Chondrocyte (in vitro differentiated cells): ENCODE results near the gene RABGAP1L. TPM values are rescaled to one million over a fixed set of nuclear protein-coding genes. Genes with fewer than 3 reads are reported as not detected.
A peak's percentile ranks its signal among the peaks of the same experiment; 100 is the strongest.

Experiments used
- DNase-seq: peaks from one replicate; pipeline ENCODE4 v3.0.0; 2021; ENCODE audit warnings: mixed read lengths, low spot score
- H3K27ac Mint-ChIP-seq: one replicate; pipeline ENCODE4 v1.8.0; 2021; ENCODE audit warnings: mild to moderate bottlenecking, moderate library complexity, mixed read lengths; ENCODE audit not compliant: unreplicated experiment
- H3K27me3 Mint-ChIP-seq: 2 replicates; pipeline ENCODE4 v1.8.0; 2021; ENCODE audit warnings: low read depth, mixed read lengths
- H3K36me3 Mint-ChIP-seq: 2 replicates; pipeline ENCODE4 v1.8.0; 2021; ENCODE audit warnings: low read depth, mixed read lengths
- H3K4me1 Mint-ChIP-seq: 2 replicates; pipeline ENCODE4 v1.8.0; 2021; ENCODE audit warnings: low read depth, mild to moderate bottlenecking, mixed read lengths
- H3K4me3 Mint-ChIP-seq: one replicate; pipeline ENCODE4 v1.8.0; 2021; ENCODE audit warnings: mild to moderate bottlenecking, moderate library complexity, mixed read lengths; ENCODE audit not compliant: unreplicated experiment
- H3K9me3 Mint-ChIP-seq: 2 replicates; pipeline ENCODE4 v1.8.0; 2021; ENCODE audit warnings: low read depth, mixed read lengths
- total RNA-seq: library from RNA; stranded (reverse); gene quantifications from 3 replicates; pipeline ENCODE4 v1.2.1, GENCODE V29; 2021
- TF ChIP-seq, protein P1 (sequence below): fragments of 200-600 bp; sonication (generic); IDR thresholded peaks from 2 replicates; pipeline ENCODE4 v1.5.0; 2021; ENCODE audit warnings: antibody characterized with exemption, mild to moderate bottlenecking, moderate library complexity

The RABGAP1L gene
- total RNA-seq, 1 donor from 2014 or later: 27.1 TPM

DNA sequence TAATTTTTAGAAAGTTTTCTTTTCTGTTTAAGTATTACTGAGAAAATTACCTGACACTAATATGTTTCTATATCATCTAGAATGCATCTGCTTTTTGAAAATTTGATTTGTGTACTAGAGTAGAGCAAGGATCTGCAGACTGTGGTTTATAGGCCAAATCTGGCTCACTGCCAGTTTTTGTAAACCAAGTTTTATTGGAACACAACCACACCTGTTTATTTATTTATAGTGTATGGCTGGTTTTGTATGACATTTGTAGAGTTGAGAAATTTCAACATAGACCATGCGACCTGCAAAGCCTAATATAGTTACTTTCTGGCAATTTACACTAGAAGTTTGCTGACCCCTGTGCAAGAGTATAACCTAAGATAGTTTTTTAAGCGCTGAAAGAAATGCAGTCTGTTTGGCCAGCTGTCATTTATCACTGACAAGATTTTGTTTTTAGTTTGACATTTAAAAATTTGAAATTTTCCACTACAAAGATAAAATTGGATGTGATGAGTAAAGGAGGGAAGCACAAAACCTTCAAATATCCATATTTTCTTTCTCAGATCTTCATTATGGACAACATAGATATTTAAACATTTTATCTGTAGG, 804.3 kb downstream of the RABGAP1L start:
- TF ChIP-seq, protein P1, sequence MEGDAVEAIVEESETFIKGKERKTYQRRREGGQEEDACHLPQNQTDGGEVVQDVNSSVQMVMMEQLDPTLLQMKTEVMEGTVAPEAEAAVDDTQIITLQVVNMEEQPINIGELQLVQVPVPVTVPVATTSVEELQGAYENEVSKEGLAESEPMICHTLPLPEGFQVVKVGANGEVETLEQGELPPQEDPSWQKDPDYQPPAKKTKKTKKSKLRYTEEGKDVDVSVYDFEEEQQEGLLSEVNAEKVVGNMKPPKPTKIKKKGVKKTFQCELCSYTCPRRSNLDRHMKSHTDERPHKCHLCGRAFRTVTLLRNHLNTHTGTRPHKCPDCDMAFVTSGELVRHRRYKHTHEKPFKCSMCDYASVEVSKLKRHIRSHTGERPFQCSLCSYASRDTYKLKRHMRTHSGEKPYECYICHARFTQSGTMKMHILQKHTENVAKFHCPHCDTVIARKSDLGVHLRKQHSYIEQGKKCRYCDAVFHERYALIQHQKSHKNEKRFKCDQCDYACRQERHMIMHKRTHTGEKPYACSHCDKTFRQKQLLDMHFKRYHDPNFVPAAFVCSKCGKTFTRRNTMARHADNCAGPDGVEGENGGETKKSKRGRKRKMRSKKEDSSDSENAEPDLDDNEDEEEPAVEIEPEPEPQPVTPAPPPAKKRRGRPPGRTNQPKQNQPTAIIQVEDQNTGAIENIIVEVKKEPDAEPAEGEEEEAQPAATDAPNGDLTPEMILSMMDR: no peak
- no peaks in the 10 kb centered on the region for H3K9me3 Mint-ChIP-seq
- H3K36me3 Mint-ChIP-seq: no peaks in the 10 kb centered on the region
- H3K27ac Mint-ChIP-seq: peak overlapping the region; percentile 86
- peaks cover 48% of the 10 kb centered on the region for H3K4me1 Mint-ChIP-seq
- H3K4me3 Mint-ChIP-seq: peak overlapping the region; percentile 2
- H3K27me3 Mint-ChIP-seq: no peaks in the 10 kb centered on the region
- DNase-seq: no peak

DNA sequence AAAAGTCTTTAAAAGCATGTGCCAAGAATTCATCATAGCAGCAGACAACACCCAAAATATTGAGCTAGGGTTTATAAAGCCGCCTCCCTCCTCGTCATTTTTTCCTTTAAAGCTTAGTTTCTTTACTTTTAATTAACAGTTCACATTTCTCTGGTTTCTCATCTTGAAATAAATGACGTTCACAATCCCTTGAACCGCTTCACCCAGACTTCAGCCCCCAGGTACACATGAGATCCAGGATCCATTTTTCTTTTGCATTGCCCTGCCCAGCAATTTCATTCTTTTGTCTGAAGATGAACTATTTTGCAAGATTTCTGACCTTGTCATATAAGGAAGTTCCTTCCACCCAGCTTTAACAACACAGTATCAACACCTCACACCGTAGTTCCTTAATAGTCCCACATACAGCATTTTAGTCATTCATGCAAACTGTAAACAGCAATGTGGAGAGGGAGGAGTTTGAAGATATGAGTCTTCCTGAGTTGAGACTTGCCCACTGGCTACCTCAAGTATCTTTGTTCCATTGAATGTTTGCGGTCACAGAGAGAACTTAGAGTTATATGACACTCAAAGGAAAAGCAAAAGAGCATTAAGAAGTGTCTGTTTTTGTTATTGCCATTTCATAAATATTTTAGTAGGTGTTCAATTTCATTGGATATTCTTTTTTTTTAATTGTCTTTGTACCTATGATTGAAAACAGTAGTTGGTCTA, 805.1 kb downstream of the RABGAP1L start:
- no peaks in the 10 kb centered on the region for H3K27me3 Mint-ChIP-seq
- H3K36me3 Mint-ChIP-seq: no peaks in the 10 kb centered on the region
- H3K9me3 Mint-ChIP-seq: no peaks in the 10 kb centered on the region
- H3K27ac Mint-ChIP-seq: peak overlapping the region; percentile 86
- DNase-seq: no peak
- TF ChIP-seq, protein P1: no peak
- peaks cover 56% of the 10 kb centered on the region for H3K4me1 Mint-ChIP-seq
- H3K4me3 Mint-ChIP-seq: peak overlapping the region; percentile 21

DNA sequence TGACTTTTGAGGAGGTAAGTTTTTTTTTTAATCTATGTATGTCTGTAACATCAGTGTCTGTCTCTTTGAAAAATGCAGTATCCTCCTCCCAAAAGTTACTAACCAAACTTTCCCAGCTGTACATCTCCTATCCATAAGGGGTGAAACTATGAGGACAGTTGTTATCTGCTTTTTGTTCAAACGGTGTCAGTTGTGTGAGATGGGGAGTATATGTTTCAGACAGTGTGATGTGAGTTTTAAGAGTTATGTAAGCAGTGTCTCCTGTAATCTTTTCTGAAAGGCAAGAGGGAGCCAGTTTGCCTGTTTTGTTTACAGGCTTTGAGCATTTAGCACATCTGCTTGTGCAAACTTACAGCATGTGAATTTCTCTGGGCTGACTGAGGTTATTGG, 805.6 kb downstream of the RABGAP1L start:
- Mint-ChIP-seq H3K27ac (peak overlapping the region; percentile 9), H3K4me1 (peaks cover 61% of the 10 kb centered on the region), H3K9me3 (no peaks in the 10 kb centered on the region), H3K27me3 (no peaks in the 10 kb centered on the region), H3K4me3 (no peak overlapping the region), H3K36me3 (no peaks in the 10 kb centered on the region)
- DNase-seq: no peak
- TF ChIP-seq, protein P1: no peak

DNA sequence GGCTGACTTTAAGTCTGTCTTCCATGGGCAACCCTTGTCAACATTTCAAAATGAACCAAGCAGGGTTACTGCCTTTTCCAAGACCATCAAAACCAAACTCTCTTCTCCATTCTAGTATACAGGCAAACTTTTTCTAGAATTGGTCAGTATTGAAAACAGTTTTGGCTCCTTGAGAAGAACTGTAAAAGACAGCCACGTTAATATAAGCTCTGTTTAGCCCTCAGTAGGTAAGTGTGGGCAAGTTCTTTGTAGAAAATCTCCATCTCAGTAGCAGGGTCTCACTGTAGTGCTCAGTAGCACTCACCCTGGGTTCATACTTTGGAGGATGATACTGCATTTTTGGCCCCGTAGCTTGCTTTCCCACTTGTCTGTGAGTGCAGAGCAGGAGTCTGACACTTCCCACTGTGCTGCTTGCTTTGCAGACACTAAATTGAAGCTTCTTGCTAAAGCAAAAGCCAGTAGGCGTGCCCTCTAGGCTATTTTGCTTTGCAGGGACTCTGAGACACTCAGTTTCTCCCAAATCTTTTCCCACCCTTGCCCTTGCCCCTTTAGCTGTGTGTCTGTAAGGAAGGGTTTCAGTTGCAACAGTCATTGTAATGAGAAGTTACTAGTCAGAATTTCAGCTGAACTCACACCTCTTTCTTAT, 806.2 kb downstream of the RABGAP1L start:
- H3K4me3 Mint-ChIP-seq: no peak overlapping the region
- DNase-seq: no peak
- no peaks in the 10 kb centered on the region for H3K27me3 Mint-ChIP-seq
- H3K4me1 Mint-ChIP-seq: peaks cover 64% of the 10 kb centered on the region
- TF ChIP-seq, protein P1: no peak
- no peaks in the 10 kb centered on the region for H3K9me3 Mint-ChIP-seq
- H3K27ac Mint-ChIP-seq: peak overlapping the region; percentile 62
- H3K36me3 Mint-ChIP-seq: no peaks in the 10 kb centered on the region

DNA sequence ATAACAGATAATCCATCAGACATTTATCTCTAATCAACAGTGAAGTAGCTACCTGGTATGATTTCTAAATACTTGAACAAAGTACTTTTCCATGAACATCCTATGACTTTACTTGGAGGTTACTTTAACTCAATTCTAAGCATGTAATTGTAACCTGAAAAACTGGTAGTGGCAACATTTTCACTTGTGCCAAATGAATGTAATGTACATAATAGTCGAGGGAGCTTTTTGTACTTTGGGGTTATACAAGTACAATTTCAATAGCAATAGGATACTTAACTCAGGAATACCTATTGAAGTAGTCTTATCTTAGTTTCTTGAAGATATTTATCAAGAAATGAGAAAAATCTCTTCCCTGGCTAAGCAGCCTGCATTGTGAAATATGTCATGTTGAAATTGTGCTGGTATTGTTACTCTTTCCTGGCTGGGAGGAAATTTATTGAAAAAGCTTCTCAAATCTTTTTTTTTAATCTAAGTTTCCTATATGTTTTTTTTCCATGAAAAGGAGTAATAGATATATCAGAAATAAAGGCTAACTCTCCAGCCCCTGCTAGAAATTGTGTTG, 806.8 kb downstream of the RABGAP1L start:
- DNase-seq: no peak
- H3K9me3 Mint-ChIP-seq: no peaks in the 10 kb centered on the region
- no peak overlapping the region for H3K4me3 Mint-ChIP-seq
- H3K4me1 Mint-ChIP-seq: peaks cover 64% of the 10 kb centered on the region
- H3K27me3 Mint-ChIP-seq: no peaks in the 10 kb centered on the region
- H3K36me3 Mint-ChIP-seq: no peaks in the 10 kb centered on the region
- peak overlapping the region; percentile 62 for H3K27ac Mint-ChIP-seq
- TF ChIP-seq, protein P1: no peak
